ENCODE data around the gene SLC41A3. TPM values are rescaled to one million over a fixed set of nuclear protein-coding genes. Genes with fewer than 3 reads are reported as not detected.

SLC41A3 gene
- total RNA-seq, 4 donors from 2014 or later, result 32.3 to 51.3 (median 44.0) TPM

GRCh38 chr3:126112531-126113237 lies 28.8 kb upstream of the SLC41A3 start:
- TF ChIP-seq POLR2A (IDR thresholded peaks at IDR 0.05) (no peak), EP300 (IDR thresholded peaks at IDR 0.05) (no peak), POLR2AphosphoS5 (IDR thresholded peaks at IDR 0.05) (no peak), CTCF (IDR thresholded peaks at IDR 0.05) (no peak)
- peak; percentile 48 to 77 for DNase-seq (ENCODE audit: low spot score in 2 of 2)
- WGBS, result 95% methylated on average over 11 of the region's 13 CpGs
- H3K9me3 ChIP-seq, result no peaks in the 10 kb centered on the region
- H3K4me1 ChIP-seq, result no peaks in the 10 kb centered on the region
- H3K27ac ChIP-seq, result no peak overlapping the region
- H3K27me3 ChIP-seq, result no peaks in the 10 kb centered on the region
- no peak overlapping the region for H3K4me3 ChIP-seq
- H3K36me3 ChIP-seq, result no peaks in the 10 kb centered on the region

- H3K36me3 ChIP-seq, result no peaks in the 10 kb centered on the region
- H3K27me3 ChIP-seq, result no peaks in the 10 kb centered on the region
- H3K27ac ChIP-seq, result no peak overlapping the region
- no peaks in the 10 kb centered on the region for H3K9me3 ChIP-seq
- H3K4me1 ChIP-seq, result no peaks in the 10 kb centered on the region
- 85% methylated on average over 16 of the region's 18 CpGs for WGBS
- TF ChIP-seq EP300 (IDR thresholded peaks at IDR 0.05), result no peak
- no peak for TF ChIP-seq CTCF (IDR thresholded peaks at IDR 0.05)
- TF ChIP-seq POLR2A (IDR thresholded peaks at IDR 0.05), result no peak
- TF ChIP-seq POLR2AphosphoS5 (IDR thresholded peaks at IDR 0.05), result no peak
- DNase-seq (ENCODE audit: low spot score in 2 of 2), result peak; percentile 44 to 78
- no peak overlapping the region for H3K4me3 ChIP-seq
Observed at GRCh38 chr3:126111566-126112475, 27.9 kb upstream of the SLC41A3 start.

- Histone ChIP-seq H3K27ac (no peak overlapping the region), H3K27me3 (no peaks in the 10 kb centered on the region), H3K36me3 (no peaks in the 10 kb centered on the region), H3K4me1 (no peaks in the 10 kb centered on the region), H3K9me3 (no peaks in the 10 kb centered on the region), H3K4me3 (no peak overlapping the region)
- TF ChIP-seq CTCF (IDR thresholded peaks at IDR 0.05), result no peak
- TF ChIP-seq POLR2A (IDR thresholded peaks at IDR 0.05), result no peak
- no peak for TF ChIP-seq EP300 (IDR thresholded peaks at IDR 0.05)
- no peak for TF ChIP-seq POLR2AphosphoS5 (IDR thresholded peaks at IDR 0.05)
- peak; percentile 26 to 67 for DNase-seq (ENCODE audit: low spot score in 2 of 2)
- WGBS, result 61% methylated on average over 10 of the region's 10 CpGs
Observed at GRCh38 chr3:126111126-126111551, 27.2 kb upstream of the SLC41A3 start.

- WGBS, result 84% methylated on average over 12 of the region's 12 CpGs
- H3K4me3 ChIP-seq, result no peak overlapping the region
- H3K4me1 ChIP-seq, result no peaks in the 10 kb centered on the region
- H3K9me3 ChIP-seq, result no peaks in the 10 kb centered on the region
- H3K27me3 ChIP-seq, result no peaks in the 10 kb centered on the region
- no peak overlapping the region for H3K27ac ChIP-seq
- peak; percentile 28 to 38 for DNase-seq (ENCODE audit: low spot score in 2 of 2)
- TF ChIP-seq POLR2AphosphoS5 (IDR thresholded peaks at IDR 0.05), result no peak
- H3K36me3 ChIP-seq, result no peaks in the 10 kb centered on the region
Observed at GRCh38 chr3:126110431-126111125, 26.7 kb upstream of the SLC41A3 start.

- H3K4me1 ChIP-seq, result no peaks in the 10 kb centered on the region
- no peak overlapping the region for H3K27ac ChIP-seq
- no peak overlapping the region for H3K4me3 ChIP-seq
- H3K36me3 ChIP-seq, result no peaks in the 10 kb centered on the region
- no peaks in the 10 kb centered on the region for H3K9me3 ChIP-seq
- TF ChIP-seq EP300 (IDR thresholded peaks at IDR 0.05), result no peak
- TF ChIP-seq POLR2AphosphoS5 (IDR thresholded peaks at IDR 0.05), result no peak
- TF ChIP-seq POLR2A (IDR thresholded peaks at IDR 0.05), result no peak
- TF ChIP-seq CTCF (IDR thresholded peaks at IDR 0.05), result no peak
- 98% methylated on average over 8 of the region's 10 CpGs for WGBS
- H3K27me3 ChIP-seq, result no peaks in the 10 kb centered on the region
- peak; percentile 54 to 62 for DNase-seq (ENCODE audit: low spot score in 2 of 2)
Observed at GRCh38 chr3:126109880-126110235, 25.9 kb upstream of the SLC41A3 start.

All from suprapubic skin (tissue), 4 donors.